Eye (tissue), 1 donor: ENCODE measurements around the gene CHRM3.

Experiments used
- DNase-seq: peaks from one replicate; pipeline ENCODE4 v3.0.0-alpha.2; 2015

The CHRM3 gene

DNA sequence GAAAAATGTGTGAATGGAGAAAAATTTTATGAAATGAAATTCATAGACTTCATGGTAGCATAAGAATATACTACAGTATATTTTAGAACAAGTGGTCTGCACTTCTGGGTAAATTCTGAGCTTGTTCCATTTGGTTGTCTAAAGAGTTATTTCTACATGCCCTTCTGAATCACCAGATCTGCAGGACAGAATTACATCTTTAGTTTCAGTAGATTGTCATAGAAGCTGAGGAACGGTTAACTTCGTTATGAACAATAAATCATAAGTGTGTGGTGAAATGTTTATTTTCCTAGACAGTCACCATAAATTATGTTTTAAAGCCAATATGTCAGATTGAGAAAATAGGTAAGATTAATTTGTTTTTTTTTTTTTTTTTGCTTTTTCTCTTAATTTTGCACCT is 30.9 kb downstream of the CHRM3 start:
- DNase-seq: no peak

DNA sequence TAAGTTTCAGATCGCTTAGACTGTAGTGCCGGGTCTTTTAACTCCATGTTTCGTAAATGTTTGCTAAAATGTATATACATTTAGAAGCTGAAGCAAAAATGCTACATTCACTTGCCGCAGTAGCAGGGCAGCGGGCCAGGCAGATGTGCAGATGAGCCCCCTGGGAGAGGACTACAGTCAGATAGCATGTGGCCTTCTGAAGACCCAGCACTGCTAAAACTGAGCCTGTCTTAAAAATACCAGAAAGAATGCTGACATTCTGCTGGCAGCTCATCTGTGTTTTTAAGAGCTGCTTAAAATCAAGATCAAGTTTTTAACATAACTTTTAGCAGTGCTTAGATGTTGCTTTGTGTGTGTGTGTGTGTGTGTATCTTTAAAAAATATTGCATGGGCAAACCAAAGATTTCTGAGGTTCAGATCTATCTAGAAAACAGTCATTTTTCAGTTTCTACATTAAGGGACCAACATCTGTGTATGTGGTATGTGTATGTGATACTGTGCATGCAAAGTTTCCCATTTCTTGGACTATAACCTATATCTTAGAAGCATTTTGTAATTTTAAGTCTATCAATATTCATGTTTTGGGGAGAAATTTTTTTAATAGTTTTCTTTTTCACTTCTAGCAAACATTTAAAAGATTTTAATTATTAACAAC is 31.7 kb downstream of the CHRM3 start:
- no peak for DNase-seq

DNA sequence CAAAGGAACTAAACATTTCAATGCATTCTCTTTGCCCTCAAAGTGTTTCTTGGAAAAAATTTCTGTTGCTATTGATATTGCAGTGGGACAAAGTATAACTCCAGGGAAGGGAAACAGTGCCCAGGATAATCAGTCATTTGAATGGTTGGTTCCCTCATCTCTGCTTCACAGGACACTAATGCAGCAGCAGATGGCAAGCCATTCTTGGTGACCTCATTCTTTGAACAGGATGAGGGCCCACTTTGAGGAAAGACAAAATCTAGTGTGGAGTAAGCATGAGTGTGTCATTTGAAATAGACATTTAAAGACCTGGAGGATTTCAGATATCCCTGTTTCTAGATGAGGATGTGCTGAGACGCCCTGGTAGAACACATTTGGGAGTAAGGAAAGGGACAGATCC is 32.3 kb downstream of the CHRM3 start:
- peak; percentile 49 for DNase-seq

DNA sequence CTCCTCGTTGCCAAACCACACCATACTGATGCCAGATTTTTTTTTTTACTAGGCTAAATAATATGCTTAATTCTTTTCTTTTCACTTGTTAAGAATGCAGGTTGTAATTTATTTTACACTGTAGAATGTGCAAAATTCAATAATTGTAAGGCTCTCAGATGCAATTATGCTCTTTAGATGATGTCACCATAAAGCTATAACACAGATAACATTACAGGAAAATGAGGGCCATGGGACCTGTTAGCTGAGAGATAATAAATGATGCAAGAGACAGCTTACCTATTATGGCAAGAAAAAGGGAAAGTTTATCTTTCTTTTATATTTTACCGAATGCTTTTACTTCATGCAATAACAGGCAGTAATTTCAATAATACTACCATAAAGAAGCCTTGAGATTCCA is 35.4 kb downstream of the CHRM3 start:
- DNase-seq: no peak

DNA sequence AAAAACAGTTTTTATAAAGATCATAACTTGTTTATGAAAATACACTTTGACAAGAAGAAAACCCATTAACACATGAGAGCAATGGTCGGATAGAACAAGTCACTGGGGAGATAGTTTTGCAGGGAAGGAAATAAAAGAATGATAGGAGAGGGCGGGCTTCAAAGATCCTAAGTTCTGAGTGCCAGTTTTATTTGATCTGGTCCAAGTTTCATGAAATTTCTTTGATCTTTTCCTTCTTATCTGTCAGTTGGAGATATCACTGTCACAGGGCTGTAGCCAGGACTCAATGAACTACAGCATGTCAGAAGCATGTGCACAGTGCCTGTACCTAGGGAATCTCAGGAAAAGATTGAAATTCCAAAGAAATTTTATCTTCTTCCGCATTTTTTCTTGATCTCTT is 36.5 kb downstream of the CHRM3 start:
- no peak for DNase-seq

DNA sequence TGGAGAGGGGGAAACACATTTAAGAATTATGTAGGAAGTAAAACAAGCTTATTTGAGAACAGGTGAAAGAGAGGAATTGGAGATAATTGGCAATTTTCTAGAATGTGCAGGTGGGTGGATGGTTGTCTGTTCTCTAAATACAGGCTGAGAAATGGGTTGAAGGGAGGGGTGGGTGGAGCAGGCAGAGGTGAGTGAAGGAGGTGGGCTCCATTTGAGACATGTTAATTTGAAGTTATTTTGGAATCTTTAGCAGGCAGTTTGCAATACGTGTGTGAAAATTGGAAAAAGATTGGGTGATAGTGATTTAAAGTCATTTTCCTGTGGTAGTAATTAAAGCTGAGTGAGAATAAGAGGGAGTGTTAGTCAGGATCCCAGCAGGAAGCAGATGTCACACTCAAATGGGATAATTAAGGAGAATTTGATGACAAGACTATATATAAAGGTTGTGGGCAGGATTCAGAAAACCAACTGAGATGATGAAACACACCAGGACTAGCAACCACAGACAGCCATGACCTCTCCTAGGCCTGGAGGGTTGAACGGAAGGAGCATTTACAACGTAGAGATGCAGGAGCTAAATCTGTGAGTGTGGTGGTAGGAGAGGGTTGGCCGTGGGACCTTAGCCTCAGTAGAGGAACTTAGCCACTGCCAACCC is 40.6 kb downstream of the CHRM3 start:
- no peak for DNase-seq

DNA sequence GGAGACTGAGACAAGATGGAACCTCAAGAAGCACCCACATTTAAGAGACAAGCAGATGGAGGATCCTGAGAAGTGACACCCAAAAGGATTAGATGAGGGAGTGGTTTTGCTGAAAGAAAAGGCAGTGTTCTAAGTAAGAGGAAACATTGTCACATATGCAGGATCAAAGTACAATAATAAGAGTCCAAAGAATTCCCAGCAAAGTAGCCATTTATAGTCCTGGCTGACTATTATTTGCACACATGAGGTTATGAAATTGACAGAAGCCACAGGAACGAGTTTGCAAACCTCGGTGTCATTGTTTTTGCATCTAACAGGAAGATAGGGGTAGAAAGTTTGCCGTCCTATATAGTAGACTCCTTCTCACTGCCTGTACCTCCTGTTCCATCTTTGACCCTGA is 41.3 kb downstream of the CHRM3 start:
- DNase-seq: no peak

DNA sequence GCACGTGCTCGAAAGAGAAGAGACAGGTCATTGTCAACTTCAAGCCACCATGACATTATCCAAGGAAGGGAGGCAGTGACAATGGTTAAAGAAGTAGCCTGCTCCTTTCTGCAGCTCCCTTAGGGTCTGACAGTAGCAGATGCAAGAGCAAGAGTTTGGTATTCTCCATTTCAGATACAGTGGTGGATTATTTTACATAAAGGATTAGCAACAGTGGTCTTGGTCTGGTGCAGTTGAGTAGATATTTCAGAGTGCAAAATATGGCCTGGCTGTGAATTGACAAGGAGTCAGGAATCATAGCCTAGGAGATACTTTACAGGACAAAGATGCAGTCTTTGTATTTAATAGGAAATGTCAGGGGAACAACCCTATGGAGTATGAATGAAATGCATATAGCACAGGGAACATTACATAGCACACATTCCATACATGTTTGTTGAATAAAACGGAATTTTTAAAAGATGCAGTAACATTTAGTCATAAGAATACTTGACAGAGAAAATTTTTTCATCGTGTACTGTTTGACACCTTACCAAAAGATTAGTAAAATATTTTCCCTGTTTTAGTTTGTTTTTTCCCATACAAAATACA is 41.8 kb downstream of the CHRM3 start:
- no peak for DNase-seq

DNA sequence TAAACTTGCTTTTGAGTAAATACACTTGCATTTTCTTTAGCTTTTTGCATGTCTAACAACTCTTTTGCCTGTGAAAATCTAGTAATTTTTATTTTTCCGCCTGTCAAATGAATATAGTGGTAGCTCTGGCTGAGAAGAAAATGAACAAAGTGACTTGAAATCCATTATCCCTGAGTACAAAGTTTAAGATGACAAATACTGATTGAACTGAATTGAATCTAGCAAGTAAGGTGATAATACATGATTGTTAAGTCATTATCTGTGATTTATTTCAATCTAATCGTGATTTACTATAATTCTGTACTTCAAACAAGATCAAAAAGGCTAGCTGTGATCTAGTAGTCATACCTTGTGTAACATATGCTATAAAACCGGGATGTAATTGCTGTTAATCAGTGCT is 42.8 kb downstream of the CHRM3 start:
- DNase-seq: no peak

DNA sequence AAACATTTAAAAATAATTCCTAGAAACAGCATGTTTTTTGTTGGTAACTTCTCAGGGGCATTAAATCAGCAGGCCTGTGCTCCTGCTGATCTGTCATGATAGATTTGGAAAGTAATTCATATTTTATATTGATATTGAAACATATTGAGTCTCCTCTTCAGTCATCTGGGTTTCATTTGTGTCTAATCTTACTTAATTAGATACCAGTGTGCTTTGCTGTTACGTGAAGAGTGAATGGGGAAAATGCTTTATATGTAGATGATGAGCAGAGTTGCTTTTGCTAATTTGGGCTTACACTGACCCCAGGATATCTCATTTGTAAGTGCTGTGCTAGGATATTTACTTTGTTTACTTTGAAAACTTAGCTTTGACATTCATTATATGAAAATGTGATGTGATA is 45.9 kb downstream of the CHRM3 start:
- DNase-seq: no peak

DNA sequence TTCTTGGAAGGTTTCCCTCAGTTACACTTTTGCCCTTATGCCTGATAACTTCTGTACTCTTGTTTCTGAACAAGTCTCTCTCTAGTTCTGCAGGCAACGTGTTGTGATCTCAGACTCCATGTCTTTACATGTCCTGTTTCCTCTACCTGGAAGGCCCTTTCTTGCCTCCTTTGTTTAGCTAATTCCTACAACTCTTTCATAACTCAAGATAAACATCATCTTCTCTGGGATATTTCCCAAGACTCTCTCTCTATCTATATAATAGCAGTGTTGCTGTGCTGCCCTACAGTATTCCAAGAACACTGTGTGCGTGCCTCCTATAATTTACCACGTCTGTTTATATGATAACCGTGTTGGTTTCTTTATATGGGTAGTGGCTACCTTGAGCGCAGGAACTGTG is 47.8 kb downstream of the CHRM3 start:
- no peak for DNase-seq
